HG03571 (cell line): Measurements from ENCODE around the gene ASGR2.
"Not testable (repeated sequence)": the region's sequence is repeated elsewhere in the genome, so short reads cannot be mapped to it uniquely, and the experiment has no call there.

Experiments used
- ATAC-seq: cut with Tn5 transposase; IDR thresholded peaks from one replicate; pipeline ENCODE4 v1.9.1; 2021; ENCODE audit not compliant: unreplicated experiment

The ASGR2 gene

GRCh38 chr17:7101531-7101930, 13.1 kb downstream of the ASGR2 start:
- no peak for ATAC-seq

- ATAC-seq = not testable (repeated sequence)
Observed at GRCh38 chr17:7100641-7101379, 13.8 kb downstream of the ASGR2 start.

GRCh38 chr17:7098802-7099459, 15.7 kb downstream of the ASGR2 start:
- ATAC-seq = no peak

- no peak for ATAC-seq
Observed at GRCh38 chr17:7097940-7098339, 16.7 kb downstream of the ASGR2 start.

- ATAC-seq = no peak
Observed at GRCh38 chr17:7095625-7096024, 19.0 kb downstream of the ASGR2 start.

- no peak for ATAC-seq
Observed at GRCh38 chr17:7094652-7095019, 20.0 kb downstream of the ASGR2 start.

GRCh38 chr17:7091311-7092005, 23.2 kb downstream of the ASGR2 start:
- ATAC-seq = not testable (repeated sequence)

GRCh38 chr17:7089570-7089969, 25.1 kb downstream of the ASGR2 start:
- ATAC-seq = not testable (repeated sequence)

- ATAC-seq = not testable (repeated sequence)
Observed at GRCh38 chr17:7088442-7088841, 26.2 kb downstream of the ASGR2 start.

- no peak for ATAC-seq
Observed at GRCh38 chr17:7084088-7084487, 30.5 kb downstream of the ASGR2 start.

- ATAC-seq = no peak
Observed at GRCh38 chr17:7083592-7083991, 31.0 kb downstream of the ASGR2 start.

- ATAC-seq = no peak
Observed at GRCh38 chr17:7081341-7082062, 33.1 kb downstream of the ASGR2 start.

- no peak for ATAC-seq
Observed at GRCh38 chr17:7080456-7081041, 34.1 kb downstream of the ASGR2 start.

- no peak for ATAC-seq
Observed at GRCh38 chr17:7079581-7080455, 34.8 kb downstream of the ASGR2 start, which contains the start of gene CLEC10A. TSS of gene CLEC10A (minus strand) at chr17:7080251. CDS start at chr17:7078812, 1,439 bp downstream.

- no peak for ATAC-seq
Observed at GRCh38 chr17:7078711-7079110, 35.9 kb downstream of the ASGR2 start.

GRCh38 chr17:7077911-7078546, 36.6 kb downstream of the ASGR2 start:
- no peak for ATAC-seq

GRCh38 chr17:7074931-7075330, 39.7 kb downstream of the ASGR2 start:
- no peak for ATAC-seq

GRCh38 chr17:7072406-7072805, 42.2 kb downstream of the ASGR2 start:
- ATAC-seq = no peak

- no peak for ATAC-seq
Observed at GRCh38 chr17:7070712-7071111, 43.9 kb downstream of the ASGR2 start.
